Measurements from ENCODE around the gene COL20A1. TPM values are rescaled to one million over a fixed set of nuclear protein-coding genes. Genes with fewer than 3 reads are reported as not detected.
"Not testable (repeated sequence)": the region's sequence is repeated elsewhere in the genome, so short reads cannot be mapped to it uniquely, and the experiment has no call there.

COL20A1 gene
- total RNA-seq, 1 experiment from 2014 or later, result not detected

DNA sequence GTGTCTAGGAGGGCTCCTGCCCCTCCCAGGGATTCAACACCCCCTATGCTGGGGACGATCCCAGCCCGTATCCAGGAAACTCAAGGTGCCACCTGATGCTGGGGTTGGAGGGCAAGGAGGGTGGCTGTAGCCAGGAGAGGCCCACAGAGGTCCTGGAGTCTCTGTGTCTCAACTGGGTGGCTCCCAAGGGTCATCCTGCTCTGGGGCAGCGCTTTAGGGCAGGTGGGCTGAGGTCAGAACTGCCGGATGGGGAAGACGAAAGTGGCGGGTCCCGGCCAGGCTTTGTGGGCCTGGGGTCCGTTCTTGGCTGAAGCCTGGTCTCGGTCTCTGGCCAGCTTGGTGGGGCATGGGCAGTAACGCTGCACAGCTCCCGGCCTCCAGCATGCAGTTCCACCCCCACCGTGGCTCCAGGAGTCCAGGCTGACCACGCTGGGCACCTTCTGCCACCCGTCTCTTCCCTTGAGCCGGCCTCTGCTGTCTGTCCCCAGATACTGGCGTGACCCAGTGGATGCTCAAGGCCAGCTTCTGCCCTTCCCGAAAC lies 2.8 kb upstream of the COL20A1 start:
- DNase-seq (ENCODE audit: low read depth), result no peak

DNA sequence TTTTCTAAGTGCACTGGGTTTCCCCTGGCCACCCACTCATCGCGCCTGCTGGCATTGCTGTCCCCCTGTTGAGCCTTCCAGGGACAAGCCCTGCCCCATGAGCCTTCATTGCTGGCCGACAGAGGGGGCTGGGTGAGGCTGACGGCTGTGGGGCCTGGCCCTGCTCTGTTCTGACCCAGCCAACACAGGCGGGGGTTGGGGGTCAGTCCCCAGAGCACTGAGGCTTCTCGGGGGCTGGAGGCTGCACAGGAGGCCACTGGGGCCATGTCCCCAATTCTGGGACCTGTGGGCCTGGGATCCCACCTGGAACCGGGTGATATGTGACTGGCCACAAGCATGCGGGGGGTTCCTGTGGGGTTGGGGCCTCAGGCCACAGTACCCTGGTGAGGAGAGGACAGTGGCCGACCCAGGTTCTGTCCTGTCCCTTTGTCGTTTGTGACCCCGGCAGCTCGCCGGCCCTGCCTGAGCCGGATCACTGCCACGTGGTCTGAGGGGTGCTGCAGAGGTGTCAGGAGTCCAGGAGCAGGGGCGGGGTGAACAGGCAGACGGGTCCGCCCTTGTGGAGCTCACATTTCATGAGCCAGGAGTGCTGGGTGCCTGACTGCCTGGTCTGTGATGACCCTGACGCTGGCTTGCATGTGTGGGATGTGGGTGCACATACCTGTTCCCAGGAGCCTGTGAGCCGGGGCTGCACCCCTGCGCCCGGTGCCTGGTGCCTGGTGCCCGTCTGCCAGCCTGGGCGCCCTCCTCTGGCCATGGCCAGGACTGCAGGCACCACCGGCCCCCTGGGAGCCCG lies 2.1 kb upstream of the COL20A1 start:
- peak; percentile 29 for DNase-seq (ENCODE audit: low read depth)

DNA sequence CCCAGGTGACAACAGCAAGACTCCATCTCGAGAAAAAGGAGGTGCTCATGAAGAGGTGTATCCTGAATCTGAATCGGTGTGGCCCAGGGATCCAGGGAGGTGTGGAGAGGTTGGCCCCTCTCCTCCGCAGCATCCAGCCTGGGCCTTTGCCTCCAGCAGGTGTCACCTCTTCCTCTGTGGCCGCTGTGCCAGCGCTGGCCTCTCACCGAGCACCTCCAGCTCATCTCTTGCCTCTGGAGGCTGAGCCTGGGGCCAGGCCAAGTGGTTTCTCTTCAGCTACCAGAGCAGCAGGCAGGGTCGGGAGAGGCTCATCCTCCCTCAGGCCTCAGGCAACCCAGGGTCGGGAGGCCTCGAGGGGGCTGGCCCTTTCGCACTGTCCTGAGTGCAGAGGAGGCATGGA lies 1.2 kb upstream of the COL20A1 start:
- no peak for DNase-seq (ENCODE audit: low read depth)

DNA sequence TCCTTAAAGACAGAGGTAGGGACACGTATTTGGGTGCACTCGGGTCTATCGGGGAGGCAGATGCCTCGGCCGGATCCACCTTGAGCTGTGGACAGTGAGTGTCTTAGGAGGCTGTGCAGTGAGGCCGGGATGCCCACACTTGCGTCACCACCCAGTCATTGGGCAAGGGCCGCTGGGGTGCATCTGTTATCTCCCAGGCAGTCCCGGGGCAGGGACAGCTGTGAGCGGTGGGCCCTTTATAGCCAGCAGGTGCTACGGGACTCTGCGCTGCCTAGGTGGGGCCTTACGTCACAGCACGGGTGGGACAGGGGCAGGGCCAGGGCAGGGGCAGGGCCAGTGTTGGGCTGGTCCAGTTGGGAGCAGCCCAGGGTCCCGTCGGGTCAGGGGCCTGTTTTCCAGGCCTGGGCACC lies 689 bp upstream of the COL20A1 start:
- DNase-seq (ENCODE audit: low read depth), result no peak

DNA sequence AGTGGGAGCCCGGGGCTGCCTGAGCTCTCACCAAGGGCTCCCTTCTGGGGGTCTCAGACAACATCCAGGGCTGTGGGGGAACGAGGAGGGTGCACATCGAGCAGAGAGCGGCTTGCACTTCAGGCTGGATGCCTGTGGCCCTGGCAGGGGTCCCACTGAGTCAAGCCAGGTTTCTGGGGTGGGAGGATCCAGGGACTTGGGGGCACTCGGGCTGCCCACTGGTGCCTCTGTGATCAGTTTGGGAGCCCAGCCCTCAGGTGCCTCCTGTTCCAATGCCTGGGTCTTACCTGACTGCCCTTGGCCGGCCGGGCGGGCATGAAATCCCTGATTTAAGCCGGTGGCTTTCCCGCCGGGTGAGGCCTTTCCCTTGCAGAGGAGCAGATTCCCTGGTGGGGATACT lies 470 bp downstream of the COL20A1 start:
- no peak for DNase-seq (ENCODE audit: low read depth)

DNA sequence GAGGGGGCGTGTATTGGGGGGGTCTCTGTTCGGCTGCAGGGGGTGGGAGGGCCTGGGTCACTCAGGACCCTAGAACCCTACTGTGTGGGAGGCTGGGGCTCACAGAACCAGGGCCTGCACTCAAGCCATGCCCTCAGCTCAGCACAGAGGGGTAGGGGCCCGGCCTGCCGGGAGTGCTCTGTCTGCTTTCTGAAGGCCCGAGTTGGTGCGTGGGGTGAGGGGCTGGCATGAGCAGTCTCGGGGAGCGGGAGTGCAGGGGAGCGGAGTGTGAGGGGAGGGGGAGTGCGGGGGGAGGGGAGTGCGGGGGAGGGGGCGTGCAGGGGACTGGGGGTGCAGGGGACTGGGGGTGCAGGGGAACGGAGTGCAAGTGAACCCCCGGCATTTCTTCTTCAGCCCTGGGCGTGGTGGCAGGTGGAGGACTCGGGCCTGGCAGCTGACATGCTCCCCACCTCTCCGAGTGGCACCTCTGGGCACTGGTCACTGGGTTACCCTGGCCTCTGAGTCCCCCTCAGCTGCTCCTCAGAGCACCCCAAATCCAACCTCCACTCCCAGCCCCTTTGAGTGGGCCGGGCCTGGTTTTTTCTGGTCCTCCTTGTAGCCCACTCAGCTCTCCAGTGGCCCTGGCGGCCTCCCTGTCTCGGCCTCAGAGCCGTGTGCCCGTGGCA lies 1.0 kb downstream of the COL20A1 start:
- no peak for DNase-seq (ENCODE audit: low read depth)

DNA sequence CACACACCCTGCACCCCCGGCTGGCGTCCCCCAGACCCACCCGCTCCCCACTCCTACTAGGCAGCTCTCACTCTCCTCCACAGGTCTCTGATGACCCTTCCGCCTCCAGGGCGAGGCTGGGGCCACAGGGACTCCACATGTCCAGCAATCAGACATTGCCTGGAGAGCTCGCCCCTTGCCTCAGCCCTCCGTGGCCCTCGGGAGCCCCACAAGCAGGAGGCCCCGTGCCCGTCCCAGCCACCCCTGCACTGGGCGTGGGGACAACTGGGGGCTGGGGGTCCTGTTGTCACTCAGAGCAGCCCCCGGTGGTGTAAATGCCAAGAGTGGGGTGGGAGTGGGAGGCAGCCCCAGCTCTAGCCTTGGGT lies 1.5 kb downstream of the COL20A1 start:
- no peak for DNase-seq (ENCODE audit: low read depth)

DNA sequence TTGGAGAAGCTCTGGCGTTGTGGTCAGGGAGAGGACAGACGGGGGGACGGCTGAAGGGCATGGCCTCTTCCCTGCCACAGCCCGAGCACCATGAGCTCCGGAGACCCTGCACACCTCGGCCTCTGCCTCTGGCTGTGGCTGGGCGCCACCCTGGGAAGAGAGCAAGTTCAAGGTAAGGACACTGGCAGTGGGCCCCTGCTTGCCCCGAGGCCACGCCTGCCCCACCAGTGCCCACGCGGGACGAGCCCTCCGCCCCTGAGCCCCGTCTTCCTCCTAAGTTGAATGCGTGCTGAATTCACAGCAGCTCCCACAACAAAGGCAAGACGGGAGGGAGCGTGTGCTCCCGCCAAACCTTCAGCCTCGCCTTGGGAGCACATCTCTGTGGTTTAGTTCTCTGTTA lies 2.0 kb downstream of the COL20A1 start:
- DNase-seq (ENCODE audit: low read depth), result no peak

DNA sequence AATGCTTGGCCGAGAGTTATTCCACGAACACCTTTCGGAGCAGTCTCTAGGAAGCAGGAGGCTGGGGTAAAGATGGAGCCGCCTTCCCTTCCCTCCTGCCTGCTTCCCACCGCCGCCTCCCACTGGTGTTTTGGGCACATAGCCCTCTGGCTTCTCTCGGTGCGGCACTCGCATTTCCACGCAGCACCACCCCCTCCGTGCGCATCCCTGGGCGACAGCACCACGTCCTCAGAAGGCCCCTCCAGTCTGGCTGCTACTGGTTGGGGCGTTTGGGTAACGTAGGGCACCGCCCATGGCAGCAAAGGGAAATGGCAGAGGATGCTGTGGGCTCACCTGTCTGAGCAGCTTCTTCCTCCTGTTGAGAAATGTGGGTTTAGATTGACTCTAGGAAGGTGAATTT lies 2.4 kb downstream of the COL20A1 start:
- DNase-seq (ENCODE audit: low read depth), result no peak

DNA sequence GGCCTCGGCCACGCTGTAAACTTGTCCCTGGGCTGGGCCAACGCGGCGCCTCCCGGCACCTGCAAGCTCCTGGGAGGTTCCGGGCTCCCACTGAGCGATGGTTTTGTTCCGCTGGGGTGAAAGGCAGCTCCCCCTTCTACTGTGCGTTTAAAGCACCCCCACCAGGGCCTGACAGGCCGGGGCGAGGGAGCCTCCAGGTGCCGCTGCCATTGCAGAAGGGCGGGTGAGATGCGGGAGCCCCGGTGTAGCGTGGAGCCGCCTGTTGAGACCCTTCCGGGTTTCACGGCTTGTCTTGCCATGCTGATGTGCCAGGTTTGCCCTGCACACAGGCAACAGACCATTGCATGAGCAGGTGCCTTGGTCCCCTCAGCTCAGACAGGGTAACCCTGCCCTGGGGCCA lies 2.9 kb downstream of the COL20A1 start:
- DNase-seq (ENCODE audit: low read depth), result no peak

DNA sequence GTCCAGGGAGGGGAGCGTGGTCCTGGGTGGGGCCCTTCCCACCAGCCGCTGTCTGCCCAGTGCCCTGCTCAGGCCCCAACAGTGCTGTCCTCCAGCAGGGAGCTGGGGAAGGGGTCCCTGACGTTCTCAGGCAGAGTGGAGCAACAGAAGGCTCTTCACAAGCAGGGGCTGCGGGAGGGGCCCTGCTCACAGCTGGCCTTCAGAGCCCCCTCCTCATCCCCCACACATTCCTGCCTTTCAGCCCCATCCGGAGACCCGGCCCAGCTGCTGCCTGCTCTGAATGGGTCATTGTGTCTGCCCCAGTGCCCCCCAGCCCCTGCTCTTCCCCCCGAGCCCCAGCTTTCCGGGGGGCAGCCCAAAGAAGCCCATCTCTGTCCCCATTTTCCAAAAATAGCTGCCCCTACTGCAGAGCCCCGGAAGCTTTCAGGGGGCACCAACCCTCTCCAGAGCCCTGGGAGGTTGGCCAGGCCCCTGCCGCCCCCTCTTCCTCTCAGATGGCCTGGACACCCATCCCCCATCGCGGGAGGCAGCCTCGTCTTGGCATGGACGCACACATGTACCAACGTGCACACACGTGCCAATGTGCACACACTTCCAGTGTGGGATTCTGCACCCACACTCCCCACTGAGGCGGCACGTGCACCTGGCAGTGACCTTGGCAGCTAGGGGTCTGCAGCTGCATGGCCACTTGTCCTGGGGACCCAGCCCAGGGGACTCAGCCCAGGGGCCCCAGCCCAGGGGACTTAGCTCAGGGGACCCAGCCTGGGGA lies 3.7 kb downstream of the COL20A1 start:
- no peak for DNase-seq (ENCODE audit: low read depth)

DNA sequence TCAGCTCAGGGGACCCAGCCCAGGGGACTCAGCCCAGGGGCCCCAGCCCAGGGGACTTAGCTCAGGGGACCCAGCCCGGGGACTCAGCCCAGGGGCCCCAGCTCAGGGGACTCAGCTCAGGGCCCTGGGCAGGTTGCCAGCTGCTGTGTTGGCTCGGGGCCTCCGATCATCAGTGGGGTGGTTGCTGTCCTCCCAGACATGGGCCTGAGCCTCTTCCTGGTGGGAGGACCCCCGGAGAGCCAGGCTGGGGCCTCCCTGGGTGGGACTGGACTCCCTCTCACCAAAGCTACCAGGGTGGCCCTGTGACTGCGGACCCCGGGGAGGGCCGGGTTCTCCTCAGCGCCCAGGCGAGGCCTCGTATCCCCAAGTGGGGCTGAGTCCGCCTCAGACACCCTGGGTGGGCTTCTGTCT lies 4.4 kb downstream of the COL20A1 start:
- DNase-seq (ENCODE audit: low read depth), result no peak

DNA sequence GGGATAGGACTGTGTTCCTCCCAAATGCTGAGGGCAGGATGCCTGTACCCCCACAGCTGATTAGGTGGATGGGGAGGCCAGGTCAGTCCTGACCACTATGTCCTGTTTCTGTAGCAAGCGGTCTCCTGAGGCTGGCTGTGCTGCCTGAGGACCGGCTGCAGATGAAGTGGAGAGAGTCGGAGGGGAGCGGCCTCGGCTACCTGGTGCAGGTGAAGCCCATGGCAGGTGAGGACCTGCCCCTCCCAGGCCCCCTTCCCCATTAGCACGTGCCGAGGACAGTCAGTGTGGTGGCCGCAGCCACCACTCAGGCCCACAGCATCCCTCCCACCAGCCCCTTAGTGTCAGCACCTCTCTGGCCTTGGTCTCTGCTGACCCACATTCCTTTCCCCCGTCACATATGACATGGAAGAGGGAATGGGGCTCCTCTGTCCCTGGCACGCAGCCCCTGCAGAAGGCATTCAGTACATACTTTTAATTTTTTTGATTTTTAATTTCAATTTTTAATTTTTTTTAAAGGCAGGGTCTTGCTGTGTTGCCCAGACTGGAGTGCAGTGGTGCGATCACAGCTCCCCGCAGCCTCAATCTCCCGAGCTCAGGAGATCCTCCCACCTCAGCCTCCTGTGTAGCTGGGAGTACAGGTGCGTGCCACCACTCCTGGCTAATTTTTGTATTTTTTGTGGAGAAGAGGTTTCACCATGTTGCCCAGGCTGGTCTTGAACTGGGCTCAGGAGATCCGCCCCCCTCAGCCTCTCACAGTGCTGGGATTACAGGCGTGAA lies 5.0 kb downstream of the COL20A1 start:
- DNase-seq (ENCODE audit: low read depth), result no peak

DNA sequence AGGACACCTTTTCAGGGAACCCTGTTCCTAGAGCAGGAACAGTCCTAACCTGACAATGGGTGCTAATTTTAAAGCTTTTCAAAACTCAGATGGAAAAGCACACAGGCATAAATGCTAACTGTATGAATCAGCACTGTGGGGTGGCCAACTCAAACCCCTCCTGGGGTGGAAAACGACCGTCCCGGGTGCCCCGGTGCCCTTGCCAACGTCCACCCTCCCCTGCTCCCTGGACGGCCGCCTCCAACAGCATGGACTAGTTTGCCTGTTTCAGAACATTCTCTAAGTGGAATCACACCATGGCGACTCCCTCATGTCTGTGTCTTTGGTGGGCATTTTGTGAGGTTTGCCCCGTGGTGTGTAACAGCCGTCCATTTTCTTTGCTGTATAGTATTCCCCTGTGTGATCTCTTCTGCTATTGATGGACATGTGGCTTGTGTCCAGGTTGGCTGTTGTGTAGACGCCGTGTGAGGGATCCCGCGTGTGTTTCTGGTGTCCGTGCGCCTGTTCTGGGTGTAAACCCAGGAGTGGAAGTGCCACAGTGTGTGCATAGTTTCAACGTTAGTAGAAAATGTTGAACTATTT lies 5.8 kb downstream of the COL20A1 start:
- DNase-seq (ENCODE audit: low read depth), result no peak

DNA sequence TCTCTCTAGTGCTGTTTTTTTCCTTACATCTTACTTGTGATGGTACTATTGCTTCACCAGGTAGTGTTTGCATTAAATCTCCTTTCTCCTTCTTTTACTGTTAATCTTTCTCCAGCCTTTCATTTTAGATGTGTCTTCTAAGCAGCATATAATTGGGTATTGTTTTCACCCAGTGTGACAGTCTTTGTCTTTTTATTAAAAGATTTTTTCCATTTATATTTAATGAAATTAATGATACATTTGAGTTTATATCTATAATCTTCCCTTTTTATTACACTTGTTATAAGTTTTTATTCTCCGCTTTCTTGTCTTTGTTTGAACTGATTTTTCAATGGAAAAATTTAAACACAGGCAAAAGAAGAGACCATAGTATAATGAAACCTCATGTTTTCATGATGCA lies 8.7 kb downstream of the COL20A1 start:
- DNase-seq (ENCODE audit: low read depth), result no peak

DNA sequence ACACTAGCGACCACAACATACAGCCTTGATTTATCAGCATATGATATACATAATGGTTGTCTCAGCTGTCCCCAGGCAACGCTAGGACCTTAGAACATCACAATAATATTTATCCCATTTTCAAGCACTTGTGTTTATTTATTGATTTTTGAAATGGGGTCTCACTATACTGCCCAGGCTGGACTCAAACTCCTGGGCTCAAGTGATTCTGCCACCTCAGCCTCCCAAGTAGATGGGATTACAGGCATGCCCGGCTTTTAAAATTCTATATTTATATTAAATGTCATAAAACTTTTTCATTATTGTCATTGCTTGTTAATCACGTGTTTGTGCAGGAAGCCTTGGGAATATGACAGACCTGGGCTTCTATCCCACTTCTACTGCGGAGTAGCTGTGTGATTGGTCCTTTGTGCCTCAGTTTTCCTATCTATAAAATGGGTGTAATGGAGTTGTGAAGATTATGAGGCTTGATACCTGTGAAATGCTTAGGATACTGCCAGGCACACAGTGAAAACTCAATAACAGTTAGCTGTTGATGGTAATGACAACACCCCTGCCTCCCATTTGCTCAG lies 10.2 kb downstream of the COL20A1 start:
- DNase-seq (ENCODE audit: low read depth), result no peak

DNA sequence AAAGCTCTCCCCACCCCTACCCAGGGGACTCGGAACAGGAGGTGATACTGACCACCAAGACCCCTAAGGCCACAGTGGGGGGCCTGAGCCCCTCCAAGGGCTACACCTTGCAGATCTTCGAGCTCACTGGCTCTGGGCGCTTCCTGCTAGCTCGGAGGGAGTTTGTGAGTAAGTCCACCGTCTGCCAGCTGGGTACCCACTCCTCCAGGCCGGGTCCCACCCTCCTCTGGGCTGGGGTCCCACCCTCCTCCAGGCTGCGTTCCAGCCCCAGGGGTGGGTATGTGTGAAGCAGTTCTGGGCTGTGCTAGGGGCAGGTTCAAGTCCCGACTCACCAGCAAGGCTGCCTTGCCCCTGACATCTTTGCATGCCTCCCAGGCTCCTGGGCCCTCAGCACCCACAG lies 12.4 kb downstream of the COL20A1 start:
- no peak for DNase-seq (ENCODE audit: low read depth)

DNA sequence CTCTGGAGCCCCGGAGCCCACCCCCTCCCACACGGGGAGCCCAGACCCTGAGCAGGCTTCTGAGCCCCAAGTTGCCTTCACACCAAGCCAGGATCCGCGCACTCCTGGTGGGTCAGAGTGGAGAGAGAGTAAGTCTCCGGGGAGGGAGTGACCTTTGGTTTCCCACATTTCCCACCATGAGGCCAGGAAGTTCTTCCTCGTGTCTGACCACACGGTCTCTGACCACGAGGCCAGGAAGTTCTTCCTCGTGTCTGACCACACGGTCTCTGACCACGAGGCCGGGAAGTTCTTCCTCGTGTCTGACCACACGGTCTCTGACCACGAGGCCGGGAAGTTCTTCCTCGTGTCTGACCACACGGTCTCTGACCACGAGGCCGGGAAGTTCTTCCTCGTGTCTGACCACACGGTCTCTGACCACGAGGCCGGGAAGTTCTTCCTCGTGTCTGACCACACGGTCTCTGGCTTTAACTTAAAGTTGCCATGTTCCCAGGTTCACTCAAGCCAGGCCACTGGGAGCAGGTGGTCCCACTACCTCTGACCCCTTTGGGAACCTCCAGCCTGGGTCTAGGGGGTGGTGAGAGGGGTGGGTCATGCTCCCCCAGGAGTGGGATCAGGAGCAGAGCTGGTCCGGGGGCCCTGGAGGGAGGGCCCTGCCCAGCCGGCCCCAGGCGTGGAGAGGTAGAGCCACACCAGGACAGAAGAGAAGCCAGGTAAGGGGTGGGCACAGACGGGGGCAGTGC lies 13.1 kb downstream of the COL20A1 start:
- not testable (repeated sequence) for DNase-seq (ENCODE audit: low read depth)

DNA sequence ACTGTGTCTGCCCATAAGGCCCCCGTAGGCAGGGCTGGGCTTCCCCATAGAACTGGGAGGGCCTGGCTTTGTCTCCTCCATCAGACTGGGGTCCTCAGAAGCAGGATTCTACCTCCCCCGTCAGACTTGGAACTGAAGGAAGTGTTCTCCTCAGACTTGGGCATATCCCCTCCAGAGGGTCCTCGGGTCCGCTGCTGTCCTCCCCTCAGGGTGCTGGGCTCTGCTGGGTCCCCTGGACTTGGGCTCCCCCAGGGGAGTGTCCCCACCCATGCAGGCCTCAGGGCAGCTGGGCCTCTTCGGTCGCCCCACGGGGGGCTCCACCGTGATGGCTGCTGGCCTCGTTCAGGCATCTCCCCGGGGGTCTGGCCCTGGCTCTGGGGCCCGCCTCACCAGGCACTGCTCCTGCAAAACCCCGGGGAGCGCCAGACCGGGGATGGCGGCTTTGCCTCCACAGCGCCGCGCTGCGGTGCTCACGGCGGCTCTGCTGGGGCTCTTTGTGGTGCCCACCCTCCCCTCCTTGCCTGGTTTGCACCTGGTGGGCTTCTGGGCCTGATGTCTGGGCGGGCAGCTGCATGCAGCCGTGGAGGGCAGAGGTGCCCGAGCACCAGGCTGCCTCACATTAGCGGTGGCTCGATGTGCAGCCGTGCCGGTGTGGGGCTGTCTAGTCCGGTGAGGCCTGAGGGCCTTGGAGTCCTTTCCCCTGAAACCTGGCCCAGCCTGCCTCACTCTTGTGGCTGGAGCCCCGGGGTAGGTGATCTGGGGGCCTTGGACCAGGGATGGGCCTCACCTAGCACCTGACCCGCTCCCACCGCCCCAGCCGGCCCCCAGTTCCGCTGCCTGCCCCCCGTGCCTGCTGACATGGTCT lies 13.9 kb downstream of the COL20A1 start:
- no peak for DNase-seq (ENCODE audit: low read depth)

Measured in RPMI7951 (cell line).